A673 (cell line): ENCODE results near the gene ITGB4.

Experiments
- EZH2 ChIP-seq: fragments of 200-600 bp; sonication (generic); IDR thresholded peaks from 2 replicates; pipeline ENCODE4 v1.6.1; 2017; ENCODE audit warnings: borderline replicate concordance, low read depth, mild to moderate bottlenecking, mixed read lengths, antibody characterized with exemption, low read length; ENCODE audit not compliant: poor library complexity, severe bottlenecking
- TF ChIP-seq, protein P1 (sequence below): fragments of 300-800, 200-600 bp; sonication (generic); conservative IDR thresholded peaks from 2 replicates; pipeline ENCODE4 v1.5.1; 2017; ENCODE audit warnings: low read depth, mild to moderate bottlenecking, antibody characterized with exemption, low read length, moderate library complexity, mixed read lengths

DNA sequence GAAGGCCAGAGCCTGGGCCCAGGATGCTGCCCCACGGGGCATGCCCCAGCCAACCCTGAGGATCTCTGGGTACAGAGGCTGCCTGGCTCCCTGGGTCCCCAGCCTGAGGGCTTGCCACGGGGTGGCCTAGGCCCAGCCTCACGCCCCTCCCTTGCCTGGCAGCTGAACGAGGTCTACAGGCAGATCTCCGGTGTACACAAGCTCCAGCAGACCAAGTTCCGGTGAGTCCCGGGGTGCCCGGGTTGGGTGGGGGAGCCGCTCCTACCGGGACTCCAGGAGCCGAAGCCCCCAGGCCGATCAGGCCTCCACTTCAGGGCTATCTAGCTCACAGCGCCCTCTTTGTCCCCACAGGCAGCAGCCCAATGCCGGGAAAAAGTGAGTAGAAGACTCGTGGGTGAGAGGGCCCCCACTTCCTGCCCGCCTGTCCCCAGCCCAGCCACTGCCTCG is 19.4 kb downstream of the ITGB4 start:
- no peak for TF ChIP-seq EZH2
- TF ChIP-seq, protein P1, sequence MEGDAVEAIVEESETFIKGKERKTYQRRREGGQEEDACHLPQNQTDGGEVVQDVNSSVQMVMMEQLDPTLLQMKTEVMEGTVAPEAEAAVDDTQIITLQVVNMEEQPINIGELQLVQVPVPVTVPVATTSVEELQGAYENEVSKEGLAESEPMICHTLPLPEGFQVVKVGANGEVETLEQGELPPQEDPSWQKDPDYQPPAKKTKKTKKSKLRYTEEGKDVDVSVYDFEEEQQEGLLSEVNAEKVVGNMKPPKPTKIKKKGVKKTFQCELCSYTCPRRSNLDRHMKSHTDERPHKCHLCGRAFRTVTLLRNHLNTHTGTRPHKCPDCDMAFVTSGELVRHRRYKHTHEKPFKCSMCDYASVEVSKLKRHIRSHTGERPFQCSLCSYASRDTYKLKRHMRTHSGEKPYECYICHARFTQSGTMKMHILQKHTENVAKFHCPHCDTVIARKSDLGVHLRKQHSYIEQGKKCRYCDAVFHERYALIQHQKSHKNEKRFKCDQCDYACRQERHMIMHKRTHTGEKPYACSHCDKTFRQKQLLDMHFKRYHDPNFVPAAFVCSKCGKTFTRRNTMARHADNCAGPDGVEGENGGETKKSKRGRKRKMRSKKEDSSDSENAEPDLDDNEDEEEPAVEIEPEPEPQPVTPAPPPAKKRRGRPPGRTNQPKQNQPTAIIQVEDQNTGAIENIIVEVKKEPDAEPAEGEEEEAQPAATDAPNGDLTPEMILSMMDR = no peak
